GM21786 (cell line): ENCODE results near the gene RBM10.

Experiments used
- ATAC-seq: cut with Tn5 transposase; IDR thresholded peaks from one replicate; pipeline ENCODE4 v1.9.1; 2021; ENCODE audit not compliant: unreplicated experiment

RBM10 gene

GRCh38 chrX:47217852-47218279 is 72.8 kb downstream of the RBM10 start:
- peak; percentile 88 for ATAC-seq

- peak; percentile 40 for ATAC-seq
Observed at GRCh38 chrX:47218280-47218919, 73.4 kb downstream of the RBM10 start, which contains the start of gene CDK16. TSS of gene CDK16 (plus strand) at chrX:47218681. CDS start at chrX:47223558, 4,877 bp downstream.

GRCh38 chrX:47218920-47219815 is 74.1 kb downstream of the RBM10 start:
- ATAC-seq = no peak

- ATAC-seq = no peak
Observed at GRCh38 chrX:47221756-47222155, 76.7 kb downstream of the RBM10 start.

GRCh38 chrX:47222751-47223350 is 77.8 kb downstream of the RBM10 start:
- no peak for ATAC-seq

- no peak for ATAC-seq
Observed at GRCh38 chrX:47223476-47224250, 78.6 kb downstream of the RBM10 start.

- ATAC-seq = no peak
Observed at GRCh38 chrX:47224266-47224895, 79.4 kb downstream of the RBM10 start.

GRCh38 chrX:47224896-47225290 is 79.9 kb downstream of the RBM10 start:
- ATAC-seq = no peak

GRCh38 chrX:47226071-47226470 is 81.0 kb downstream of the RBM10 start:
- ATAC-seq = no peak

- ATAC-seq = no peak
Observed at GRCh38 chrX:47226531-47227333, 81.7 kb downstream of the RBM10 start.

GRCh38 chrX:47227334-47227583 is 82.2 kb downstream of the RBM10 start:
- ATAC-seq = no peak

GRCh38 chrX:47228550-47229270 is 83.7 kb downstream of the RBM10 start:
- ATAC-seq = no peak

GRCh38 chrX:47229427-47229826 is 84.4 kb downstream of the RBM10 start:
- no peak for ATAC-seq

- ATAC-seq = no peak
Observed at GRCh38 chrX:47230136-47230868, 85.3 kb downstream of the RBM10 start.

- no peak for ATAC-seq
Observed at GRCh38 chrX:47231167-47231566, 86.1 kb downstream of the RBM10 start.

GRCh38 chrX:47232197-47232802 is 87.3 kb downstream of the RBM10 start:
- no peak for ATAC-seq

- ATAC-seq = no peak
Observed at GRCh38 chrX:47232803-47233332, 87.8 kb downstream of the RBM10 start, which contains the start of gene USP11. TSS of gene USP11 (plus strand) at chrX:47233009. CDS start at chrX:47233044, 35 bp downstream.
